OCI-LY1 (cell line): ENCODE measurements around the gene KRTAP10-3.

ENCODE experiments used
- H2AFZ ChIP-seq: fragments of 200-600 bp; sonication (generic), shearing (Covaris generic); 2 replicates; pipeline ENCODE4 v1.6.0; 2014; ENCODE audit warnings: antibody characterized with exemption, mild to moderate bottlenecking, low read length
- H3F3A ChIP-seq: fragments of 200-600 bp; sonication (generic), shearing (Covaris generic); 2 replicates; pipeline ENCODE4 v1.6.0; 2014; ENCODE audit warnings: mild to moderate bottlenecking, antibody characterized with exemption, low read length, moderate library complexity; ENCODE audit not compliant: insufficient read depth
- H3K27ac ChIP-seq: fragments of 200-600 bp; sonication (generic); 2 replicates; pipeline ENCODE4 v1.5.1; 2014; ENCODE audit warnings: low read length, mixed run types, mild to moderate bottlenecking, low read depth; ENCODE audit not compliant: poor library complexity, severe bottlenecking
- H3K27me3 ChIP-seq: fragments of 200-600 bp; sonication (generic); 2 replicates; pipeline ENCODE4 v1.6.0; 2014; ENCODE audit warnings: antibody characterized with exemption, mild to moderate bottlenecking, low read length, moderate library complexity; ENCODE audit not compliant: insufficient read depth
- H3K36me3 ChIP-seq: fragments of 200-600 bp; sonication (generic); 2 replicates; pipeline ENCODE4 v1.6.1; 2014; ENCODE audit warnings: mild to moderate bottlenecking, antibody characterized with exemption, low read length, moderate library complexity, mixed read lengths; ENCODE audit not compliant: insufficient read depth
- H3K4me1 ChIP-seq: fragments of 200-600 bp; sonication (generic); 2 replicates; pipeline ENCODE4 v1.5.1; 2014; ENCODE audit warnings: mild to moderate bottlenecking, low read length, moderate library complexity; ENCODE audit not compliant: insufficient read depth, severe bottlenecking
- H3K4me2 ChIP-seq: fragments of 200-600 bp; sonication (generic), shearing (Covaris generic); 2 replicates; pipeline ENCODE4 v1.6.1; 2014; ENCODE audit warnings: low read length
- H3K4me3 ChIP-seq: fragments of 200-600 bp; sonication (generic); 2 replicates; pipeline ENCODE4 v1.5.1; 2014; ENCODE audit warnings: low read length, low read depth, mild to moderate bottlenecking, mixed read lengths; ENCODE audit not compliant: poor library complexity, severe bottlenecking
- H3K79me2 ChIP-seq: fragments of 200-600 bp; shearing (Covaris generic); 2 replicates; pipeline ENCODE4 v1.6.1; 2016; ENCODE audit warnings: mixed run types, low read length, mixed read lengths; ENCODE audit not compliant: insufficient read depth
- H3K9ac ChIP-seq: fragments of 200-600 bp; sonication (generic), shearing (Covaris generic); 2 replicates; pipeline ENCODE4 v1.6.1; 2014; ENCODE audit warnings: mild to moderate bottlenecking, low read length, mixed read lengths
- H3K9me2 ChIP-seq: fragments of 200-600 bp; sonication (generic), shearing (Covaris generic); 2 replicates; pipeline ENCODE4 v1.6.1; 2014; ENCODE audit warnings: low read depth, mild to moderate bottlenecking, low read length, mixed read lengths
- H3K9me3 ChIP-seq: fragments of 200-600 bp; shearing (Covaris generic); 2 replicates; pipeline ENCODE4 v1.6.1; 2014; ENCODE audit warnings: low read length, mixed read lengths
- H4K20me1 ChIP-seq: fragments of 200-600 bp; sonication (generic), shearing (Covaris generic); 2 replicates; pipeline ENCODE4 v1.6.0; 2016; ENCODE audit warnings: mild to moderate bottlenecking, low read length; ENCODE audit not compliant: insufficient read depth
- CTCF ChIP-seq: fragments of 200-600 bp; sonication (generic), shearing (Covaris generic); IDR thresholded peaks from 2 replicates; pipeline ENCODE4 v1.5.1; 2017; ENCODE audit warnings: mild to moderate bottlenecking, antibody characterized with exemption, low read length, moderate library complexity, mixed read lengths
- EZH2 ChIP-seq: fragments of 200-600 bp; sonication (generic), shearing (Covaris generic); IDR thresholded peaks from 2 replicates; pipeline ENCODE4 v1.8.0; 2017; ENCODE audit warnings: borderline replicate concordance, mixed run types, mild to moderate bottlenecking, antibody characterized with exemption, low read length, moderate library complexity, mixed read lengths

KRTAP10-3 gene

GRCh38 chr21:44583800-44584147 lies 25.2 kb upstream of the KRTAP10-3 start:
- H3K27ac ChIP-seq = no peak overlapping the region
- H3K4me2 ChIP-seq = no peak overlapping the region
- no peaks in the 10 kb centered on the region for H3F3A ChIP-seq
- H4K20me1 ChIP-seq = no peaks in the 10 kb centered on the region
- no peaks in the 10 kb centered on the region for H3K9me2 ChIP-seq
- TF ChIP-seq CTCF = no peak
- TF ChIP-seq EZH2 = no peak
- no peaks in the 10 kb centered on the region for H3K4me1 ChIP-seq
- no peaks in the 10 kb centered on the region for H3K9me3 ChIP-seq
- H2AFZ ChIP-seq = no peak overlapping the region
- no peaks in the 10 kb centered on the region for H3K79me2 ChIP-seq
- no peaks in the 10 kb centered on the region for H3K36me3 ChIP-seq
- no peak overlapping the region for H3K9ac ChIP-seq
- H3K27me3 ChIP-seq = no peaks in the 10 kb centered on the region
- H3K4me3 ChIP-seq = no peak overlapping the region

- no peaks in the 10 kb centered on the region for H3K27me3 ChIP-seq
- no peak overlapping the region for H3K4me2 ChIP-seq
- TF ChIP-seq CTCF (no peak), EZH2 (no peak)
- no peak overlapping the region for H2AFZ ChIP-seq
- no peaks in the 10 kb centered on the region for H3K9me3 ChIP-seq
- H3K9me2 ChIP-seq = no peaks in the 10 kb centered on the region
- no peak overlapping the region for H3K27ac ChIP-seq
- H3K36me3 ChIP-seq = no peaks in the 10 kb centered on the region
- H4K20me1 ChIP-seq = no peaks in the 10 kb centered on the region
- H3K9ac ChIP-seq = no peak overlapping the region
- no peak overlapping the region for H3K4me3 ChIP-seq
- no peaks in the 10 kb centered on the region for H3F3A ChIP-seq
- no peaks in the 10 kb centered on the region for H3K4me1 ChIP-seq
- no peaks in the 10 kb centered on the region for H3K79me2 ChIP-seq
Observed at GRCh38 chr21:44583089-44583799, 24.6 kb upstream of the KRTAP10-3 start.

GRCh38 chr21:44582055-44582454 lies 23.5 kb upstream of the KRTAP10-3 start:
- H3K4me2 ChIP-seq = no peak overlapping the region
- no peak overlapping the region for H2AFZ ChIP-seq
- H3K27ac ChIP-seq = no peak overlapping the region
- no peaks in the 10 kb centered on the region; the same call in 1 of the 2 replicates for H3K36me3 ChIP-seq
- H3K4me3 ChIP-seq = no peak overlapping the region
- H3K9ac ChIP-seq = no peak overlapping the region
- H3K9me3 ChIP-seq = peaks cover 4% of the 10 kb centered on the region; the same call in 1 of the 2 replicates
- no peaks in the 10 kb centered on the region for H3K4me1 ChIP-seq
- no peaks in the 10 kb centered on the region for H3F3A ChIP-seq
- no peaks in the 10 kb centered on the region for H4K20me1 ChIP-seq
- no peaks in the 10 kb centered on the region for H3K79me2 ChIP-seq
- H3K9me2 ChIP-seq = no peaks in the 10 kb centered on the region
- H3K27me3 ChIP-seq = no peaks in the 10 kb centered on the region; the same call in 1 of the 2 replicates
- TF ChIP-seq EZH2 (no peak), CTCF (no peak)
